Measurements from ENCODE around the gene HDGF.
"Not testable (repeated sequence)": the region's sequence is repeated elsewhere in the genome, so short reads cannot be mapped to it uniquely, and the experiment has no call there.

Gene HDGF

GRCh38 chr1:156767101-156767878, 15.8 kb upstream of the HDGF start, which contains the start of gene PRCC:
TSS of gene PRCC (plus strand) at chr1:156767535. CDS start at chr1:156767772, 237 bp downstream.
- peak; percentile 100 for DNase-seq (ENCODE audit: low read depth, low spot score)

GRCh38 chr1:156766298-156767100, 15.0 kb upstream of the HDGF start:
- no peak for DNase-seq (ENCODE audit: low read depth, low spot score)

DNA sequence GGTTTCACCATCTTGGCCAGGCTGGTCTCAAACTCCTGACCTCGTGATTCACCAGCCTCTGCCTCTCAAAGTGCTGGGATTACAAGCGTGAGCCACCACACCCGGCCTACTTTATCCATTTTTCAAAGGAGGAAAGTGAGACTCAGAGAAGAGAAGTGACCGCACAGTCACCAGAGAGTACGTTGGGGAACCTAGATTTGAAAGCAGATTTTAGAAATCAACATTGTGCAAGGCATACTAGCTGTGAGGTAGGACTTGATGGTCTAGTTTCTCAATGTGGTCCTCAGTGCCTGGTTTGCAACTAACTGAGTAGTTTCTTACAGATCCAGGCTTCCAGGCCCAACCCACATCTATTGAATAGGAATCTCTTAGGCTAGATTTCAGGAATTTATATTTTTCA, 14.2 kb upstream of the HDGF start:
- DNase-seq (ENCODE audit: low read depth, low spot score), result no peak

DNA sequence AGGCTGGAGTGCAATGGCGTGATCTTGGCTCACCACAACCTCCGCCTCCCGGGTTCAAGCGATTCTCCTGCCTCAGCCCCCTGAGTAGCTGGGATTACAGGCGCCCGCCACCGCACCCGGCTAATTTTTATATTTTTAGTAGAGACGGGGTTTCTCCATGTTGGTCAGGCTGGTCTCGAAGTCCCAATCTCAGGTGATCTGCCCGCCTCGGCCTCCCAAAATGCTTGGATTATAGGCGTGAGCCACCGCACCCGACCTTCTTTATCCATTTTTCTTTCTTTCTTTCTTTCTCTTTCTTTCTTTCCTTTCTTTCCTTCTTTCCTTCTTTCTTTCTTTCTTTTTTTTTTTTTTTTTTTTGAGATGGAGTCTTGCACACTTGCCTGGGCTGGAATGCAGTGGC, 13.7 kb upstream of the HDGF start:
- not testable (repeated sequence) for DNase-seq (ENCODE audit: low read depth, low spot score)

GRCh38 chr1:156760796-156761104, 9.3 kb upstream of the HDGF start:
- DNase-seq (ENCODE audit: low read depth, low spot score), result no peak

- DNase-seq (ENCODE audit: low read depth, low spot score), result no peak
Measured at GRCh38 chr1:156760092-156760795, 8.8 kb upstream of the HDGF start.

GRCh38 chr1:156757572-156758253, 6.2 kb upstream of the HDGF start:
- DNase-seq (ENCODE audit: low read depth, low spot score), result not testable (repeated sequence)

DNA sequence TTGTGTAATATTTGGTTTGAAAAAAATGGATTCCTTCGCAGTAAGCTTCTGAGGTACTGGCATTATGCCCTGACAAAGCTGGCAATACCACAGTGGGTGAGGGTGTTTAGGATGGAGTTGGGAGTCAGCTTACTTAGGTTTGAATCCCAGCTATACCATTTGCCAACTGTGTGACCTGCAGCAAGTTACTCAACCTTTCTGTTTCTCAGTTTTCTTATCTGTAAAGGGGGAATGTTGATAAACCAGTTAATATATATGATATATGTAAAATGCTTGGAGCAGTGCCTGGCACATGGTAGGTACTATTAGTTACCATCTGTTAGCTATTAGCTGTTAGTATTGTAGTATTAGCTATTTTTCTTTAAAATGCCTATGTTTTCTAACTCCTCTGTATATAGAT, 4.9 kb upstream of the HDGF start:
- DNase-seq (ENCODE audit: low read depth, low spot score), result no peak

- no peak for DNase-seq (ENCODE audit: low read depth, low spot score)
Measured at GRCh38 chr1:156755527-156755950, 4.1 kb upstream of the HDGF start.

- DNase-seq (ENCODE audit: low read depth, low spot score), result no peak
Measured at GRCh38 chr1:156754219-156754618, 2.7 kb upstream of the HDGF start.

- no peak for DNase-seq (ENCODE audit: low read depth, low spot score)
Measured at GRCh38 chr1:156752843-156753482, 1.5 kb upstream of the HDGF start.

GRCh38 chr1:156751757-156752481, 444 bp upstream of the HDGF start:
- peak; percentile 95 for DNase-seq (ENCODE audit: low read depth, low spot score)

GRCh38 chr1:156750711-156751450, 594 bp downstream of the HDGF start:
- no peak for DNase-seq (ENCODE audit: low read depth, low spot score)

- no peak for DNase-seq (ENCODE audit: low read depth, low spot score)
Measured at GRCh38 chr1:156750191-156750672, 1.2 kb downstream of the HDGF start.

- no peak for DNase-seq (ENCODE audit: low read depth, low spot score)
Measured at GRCh38 chr1:156749419-156750118, 1.9 kb downstream of the HDGF start.

DNA sequence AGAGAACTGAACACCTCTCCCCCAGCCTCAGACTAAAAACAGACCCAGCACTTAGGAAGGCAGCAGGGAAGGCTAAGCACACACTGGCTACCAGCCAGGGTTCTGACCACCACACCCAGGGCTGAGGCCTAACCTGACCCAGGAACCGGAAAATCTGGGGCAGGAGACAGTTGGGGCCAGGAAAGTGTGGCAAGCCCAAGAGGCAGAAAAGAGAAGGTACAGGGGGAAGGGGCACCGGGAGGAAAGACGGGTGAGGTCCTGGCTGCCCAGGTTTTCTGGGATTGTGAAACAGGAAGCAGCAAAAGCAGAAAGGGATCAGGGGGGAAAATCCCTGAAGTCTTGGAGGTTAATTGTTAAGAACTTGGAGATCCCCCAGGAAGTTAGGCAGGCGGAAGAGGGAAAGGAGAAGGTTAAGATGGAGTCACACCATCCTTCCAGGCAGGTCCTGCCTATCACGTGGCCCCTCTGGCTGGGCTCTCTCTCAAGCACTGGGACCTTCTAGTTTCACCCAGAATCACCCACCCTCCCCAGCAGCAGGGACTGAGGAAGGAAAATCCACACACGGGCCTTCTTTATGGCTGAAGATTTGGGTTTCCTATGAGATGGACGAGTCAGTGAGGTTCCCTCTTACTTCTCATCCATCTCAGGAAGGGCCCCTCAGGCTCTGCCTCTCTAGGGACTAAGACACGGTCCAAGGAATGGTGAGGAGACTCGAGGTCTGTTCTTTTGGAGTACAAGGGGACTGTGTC, 2.6 kb downstream of the HDGF start:
- no peak for DNase-seq (ENCODE audit: low read depth, low spot score)

- DNase-seq (ENCODE audit: low read depth, low spot score), result no peak
Measured at GRCh38 chr1:156747742-156748669, 3.5 kb downstream of the HDGF start.
